H9 (cell line): ENCODE data around the gene IRS2. TPM values are rescaled to one million over a fixed set of nuclear protein-coding genes. Genes with fewer than 3 reads are reported as not detected.

ENCODE experiments used
- DNase-seq: peaks from one replicate; pipeline ENCODE4 v3.0.0-alpha.2; 2017
- H2AFZ ChIP-seq: one replicate; pipeline ENCODE4 v1.6.1; 2013; ENCODE audit warnings: mild to moderate bottlenecking, low read length, control low read depth, moderate library complexity
- H2AK5ac ChIP-seq: 2 replicates; pipeline ENCODE4 v1.6.1; 2013; ENCODE audit warnings: low read length, control low read depth, mixed read lengths; ENCODE audit not compliant: insufficient read length
- H2BK120ac ChIP-seq: one replicate; pipeline ENCODE4 v1.6.1; 2013; ENCODE audit warnings: low read depth, mild to moderate bottlenecking, low read length, control low read depth, inconsistent platforms; ENCODE audit not compliant: poor library complexity, severe bottlenecking
- H2BK12ac ChIP-seq: 2 replicates; pipeline ENCODE4 v1.6.1; 2013; ENCODE audit warnings: low read length, control low read depth, mixed read lengths, low read depth; ENCODE audit not compliant: insufficient read length
- H2BK15ac ChIP-seq: 2 replicates; pipeline ENCODE4 v1.6.1; 2013; ENCODE audit warnings: low read depth, low read length, control low read depth
- H2BK20ac ChIP-seq: one replicate; pipeline ENCODE4 v1.6.1; 2013; ENCODE audit warnings: low read depth, mild to moderate bottlenecking, low read length, control low read depth, inconsistent platforms; ENCODE audit not compliant: poor library complexity, severe bottlenecking
- H2BK5ac ChIP-seq: 2 replicates; pipeline ENCODE4 v1.6.1; 2013; ENCODE audit warnings: low read length, control low read depth, mixed read lengths; ENCODE audit not compliant: insufficient read length
- H3K14ac ChIP-seq: 2 replicates; pipeline ENCODE4 v1.6.1; 2013; ENCODE audit warnings: low read length, control low read depth; ENCODE audit not compliant: insufficient read depth
- H3K18ac ChIP-seq: 2 replicates; pipeline ENCODE4 v1.6.1; 2013; ENCODE audit warnings: low read depth, mild to moderate bottlenecking, mixed read lengths, low read length, control low read depth; ENCODE audit not compliant: insufficient read length
- H3K23ac ChIP-seq: 2 replicates; pipeline ENCODE4 v1.6.1; 2013; ENCODE audit warnings: low read length, control low read depth, mixed read lengths, low read depth; ENCODE audit not compliant: insufficient read length
- H3K23me2 ChIP-seq: 2 replicates; pipeline ENCODE4 v1.6.1; 2013; ENCODE audit warnings: low read depth, mild to moderate bottlenecking, mixed read lengths, low read length, control low read depth; ENCODE audit not compliant: insufficient read length, poor library complexity, severe bottlenecking
- H3K27ac ChIP-seq: 2 replicates; pipeline ENCODE4 v1.5.1; 2013; ENCODE audit warnings: low read length, control low read depth, mixed read lengths, low read depth; ENCODE audit not compliant: insufficient read length
- H3K27me3 ChIP-seq: 2 replicates; pipeline ENCODE4 v1.6.1; 2013; ENCODE audit warnings: low read length, control low read depth, inconsistent platforms; ENCODE audit not compliant: insufficient read depth
- H3K4ac ChIP-seq: 2 replicates; pipeline ENCODE4 v1.6.1; 2013; ENCODE audit warnings: low read depth, mild to moderate bottlenecking, control low read depth, inconsistent platforms, low read length, moderate library complexity
- H3K4me1 ChIP-seq: 2 replicates; pipeline ENCODE4 v1.6.1; 2013; ENCODE audit warnings: low read length, control low read depth, inconsistent platforms; ENCODE audit not compliant: insufficient read depth
- H3K4me2 ChIP-seq: 2 replicates; pipeline ENCODE4 v1.6.1; 2013; ENCODE audit warnings: low read length, control low read depth, mixed read lengths; ENCODE audit not compliant: insufficient read length, insufficient read depth
- H3K56ac ChIP-seq: 2 replicates; pipeline ENCODE4 v1.6.1; 2013; ENCODE audit warnings: low read depth, mild to moderate bottlenecking, mixed read lengths, low read length, control low read depth; ENCODE audit not compliant: insufficient read length
- H3K79me1 ChIP-seq: 2 replicates; pipeline ENCODE4 v1.6.1; 2013; ENCODE audit warnings: low read depth, mild to moderate bottlenecking, moderate library complexity, low read length, control low read depth, inconsistent platforms; ENCODE audit not compliant: insufficient read depth, poor library complexity, severe bottlenecking
- H3K79me2 ChIP-seq: 2 replicates; pipeline ENCODE4 v1.6.1; 2013; ENCODE audit warnings: low read length, control low read depth, inconsistent platforms; ENCODE audit not compliant: insufficient read depth
- H3K9ac ChIP-seq: 2 replicates; pipeline ENCODE4 v1.6.1; 2013; ENCODE audit warnings: low read length, control low read depth, mixed read lengths; ENCODE audit not compliant: insufficient read length; ENCODE audit errors: extremely low read depth
- H3K9me3 ChIP-seq: one replicate; pipeline ENCODE4 v1.6.1; 2013; ENCODE audit warnings: low read depth, low read length, inconsistent platforms; ENCODE audit not compliant: control insufficient read depth
- H3T11ph ChIP-seq: one replicate; pipeline ENCODE4 v1.6.1; 2013; ENCODE audit warnings: mild to moderate bottlenecking, low read length, control low read depth, inconsistent platforms
- H4K20me1 ChIP-seq: one replicate; pipeline ENCODE4 v1.6.1; 2013; ENCODE audit not compliant: control insufficient read depth, insufficient read length, insufficient read depth
- H4K5ac ChIP-seq: 2 replicates; pipeline ENCODE4 v1.6.1; 2013; ENCODE audit warnings: low read depth, mild to moderate bottlenecking, mixed read lengths, low read length, control low read depth; ENCODE audit not compliant: insufficient read length
- H4K8ac ChIP-seq: replicated peaks from 2 replicates; pipeline ENCODE4 v1.6.1; 2013; ENCODE audit warnings: low read length, control low read depth, mixed read lengths, low read depth; ENCODE audit not compliant: insufficient read length
- H4K91ac ChIP-seq: 2 replicates; pipeline ENCODE4 v1.6.1; 2013; ENCODE audit warnings: low read depth, mild to moderate bottlenecking, moderate library complexity, mixed read lengths, low read length, control low read depth; ENCODE audit not compliant: insufficient read length
- H3K27ac Mint-ChIP-seq, 3 experiments: 2 replicates in 2 of 3; 3 replicates in 1 of 3; pipeline ENCODE4 v1.8.0; 2020 to 2021; ENCODE audit warnings: mixed read lengths in 3 of 3, mild to moderate bottlenecking in 1 of 3, moderate library complexity in 1 of 3
- H3K27me3 Mint-ChIP-seq: 2 replicates; pipeline ENCODE4 v1.8.0; 2021; ENCODE audit warnings: low read depth, mild to moderate bottlenecking, moderate library complexity, mixed read lengths
- H3K36me3 Mint-ChIP-seq, 3 experiments: 2 replicates in 2 of 3; 3 replicates in 1 of 3; pipeline ENCODE4 v1.8.0; 2020 to 2021; ENCODE audit warnings: low read depth in 3 of 3, mixed read lengths in 3 of 3; ENCODE audit not compliant: insufficient read depth in 1 of 3
- H3K4me1 Mint-ChIP-seq, 2 experiments: 2 replicates each; pipeline ENCODE4 v1.8.0; 2020; ENCODE audit warnings: mixed read lengths in 2 of 2
- H3K4me3 Mint-ChIP-seq, 2 experiments: 2 replicates in 1 of 2; 3 replicates in 1 of 2; pipeline ENCODE4 v1.8.0; 2020 to 2021; ENCODE audit warnings: mild to moderate bottlenecking in 2 of 2, mixed read lengths in 2 of 2, moderate library complexity in 1 of 2
- H3K9me3 Mint-ChIP-seq, 2 experiments: 2 replicates in 1 of 2; 3 replicates in 1 of 2; pipeline ENCODE4 v1.8.0; 2020; ENCODE audit warnings: mild to moderate bottlenecking in 2 of 2, mixed read lengths in 2 of 2, moderate library complexity in 1 of 2
- WGBS: extraction: QIAGEN DNeasy Blood & Tissue Kit; methylation state at CpG from one replicate; pipeline ENCODE4 v1.1.7; 2013; ENCODE audit warnings: missing lambda C conversion rate, low lambda C conversion rate, mixed read lengths; ENCODE audit not compliant: insufficient read length; ENCODE audit errors: extremely low coverage; 5-methylcytosine and 5-hydroxymethylcytosine counted together
- total RNA-seq: library from RNA; stranded (reverse); gene quantifications from 2 replicates; pipeline ENCODE4 v1.2.1, GENCODE V29; 2021
- TF ChIP-seq, protein P1 (sequence below): fragments of 200-600 bp; sonication (generic); conservative IDR thresholded peaks from 3 replicates; pipeline ENCODE4 v1.8.0; 2021; ENCODE audit warnings: antibody characterized with exemption, mild to moderate bottlenecking

Gene IRS2
- total RNA-seq, 1 experiment from 2014 or later = 10.1 TPM

DNA sequence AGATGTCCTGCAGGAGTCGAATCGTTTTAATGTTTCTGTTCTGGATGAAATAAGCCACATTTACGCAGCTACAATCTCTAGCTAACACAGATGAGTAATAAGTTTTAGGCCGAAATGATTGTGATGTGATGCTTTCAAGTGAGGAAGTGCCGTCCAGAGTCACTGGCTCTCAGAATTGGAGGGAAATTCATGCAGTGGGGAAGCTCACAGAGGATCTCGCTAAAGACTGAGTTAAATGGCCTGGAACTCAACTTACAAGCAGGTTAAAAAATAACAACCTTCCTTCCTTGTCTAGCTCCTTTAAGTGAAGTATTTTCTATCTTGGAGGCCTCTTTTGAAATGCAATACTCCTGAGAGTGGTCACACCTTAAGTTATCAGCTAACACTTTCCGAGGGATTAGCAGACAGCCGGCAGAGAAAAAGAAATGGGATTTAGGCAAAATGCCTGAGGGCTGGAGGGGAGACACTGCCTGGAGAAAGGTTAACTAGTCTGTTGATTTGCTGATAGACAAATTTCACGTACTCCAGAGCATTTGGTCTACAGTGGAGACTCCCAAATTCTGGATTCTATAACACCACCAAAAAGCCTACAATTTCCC lies 74.2 kb downstream of the IRS2 start:
- Histone ChIP-seq H3T11ph (no peak overlapping the region), H2BK12ac (no peak overlapping the region), H3K79me2 (no peaks in the 10 kb centered on the region), H2AFZ (no peak overlapping the region), H3K18ac (no peak overlapping the region), H2AK5ac (no peak overlapping the region), H3K9me3 (no peaks in the 10 kb centered on the region), H4K20me1 (no peaks in the 10 kb centered on the region), H2BK120ac (no peak overlapping the region), H3K79me1 (no peaks in the 10 kb centered on the region), H3K4me1 (no peaks in the 10 kb centered on the region), H2BK5ac (no peak overlapping the region), H3K4me2 (no peak overlapping the region), H3K14ac (no peak overlapping the region), H3K27ac (no peak overlapping the region), H2BK15ac (no peak overlapping the region), H4K8ac (no peak overlapping the region), H3K23me2 (no peaks in the 10 kb centered on the region), H2BK20ac (no peak overlapping the region), H4K91ac (no peak overlapping the region), H3K9ac (no peak overlapping the region), H3K4ac (no peak overlapping the region), H3K56ac (no peak overlapping the region), H4K5ac (no peak overlapping the region), H3K27me3 (no peaks in the 10 kb centered on the region), H3K23ac (no peak overlapping the region)
- TF ChIP-seq, protein P1, sequence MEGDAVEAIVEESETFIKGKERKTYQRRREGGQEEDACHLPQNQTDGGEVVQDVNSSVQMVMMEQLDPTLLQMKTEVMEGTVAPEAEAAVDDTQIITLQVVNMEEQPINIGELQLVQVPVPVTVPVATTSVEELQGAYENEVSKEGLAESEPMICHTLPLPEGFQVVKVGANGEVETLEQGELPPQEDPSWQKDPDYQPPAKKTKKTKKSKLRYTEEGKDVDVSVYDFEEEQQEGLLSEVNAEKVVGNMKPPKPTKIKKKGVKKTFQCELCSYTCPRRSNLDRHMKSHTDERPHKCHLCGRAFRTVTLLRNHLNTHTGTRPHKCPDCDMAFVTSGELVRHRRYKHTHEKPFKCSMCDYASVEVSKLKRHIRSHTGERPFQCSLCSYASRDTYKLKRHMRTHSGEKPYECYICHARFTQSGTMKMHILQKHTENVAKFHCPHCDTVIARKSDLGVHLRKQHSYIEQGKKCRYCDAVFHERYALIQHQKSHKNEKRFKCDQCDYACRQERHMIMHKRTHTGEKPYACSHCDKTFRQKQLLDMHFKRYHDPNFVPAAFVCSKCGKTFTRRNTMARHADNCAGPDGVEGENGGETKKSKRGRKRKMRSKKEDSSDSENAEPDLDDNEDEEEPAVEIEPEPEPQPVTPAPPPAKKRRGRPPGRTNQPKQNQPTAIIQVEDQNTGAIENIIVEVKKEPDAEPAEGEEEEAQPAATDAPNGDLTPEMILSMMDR = no peak
- Mint-ChIP-seq H3K36me3 (peaks cover 0 to 5% (median 0%) of the 10 kb centered on the region in 3 experiments; a peak in 1 of 7 replicates), H3K4me1 (peaks cover 8 to 9% of the 10 kb centered on the region in 2 experiments), H3K27me3 (no peaks in the 10 kb centered on the region), H3K27ac (peak overlapping the region in 1 of 3 experiments; percentile 66; a peak in 1 of 7 replicates), H3K9me3 (peaks cover 3 to 9% of the 10 kb centered on the region in 2 experiments; a peak in 4 of 5 replicates), H3K4me3 (no peak overlapping the region)
- no CpG with 5 or more reads among the region's 9 CpGs for WGBS
- no peak for DNase-seq
